HG02763 (cell line): Measurements from ENCODE around the gene RDH12.

ENCODE experiments used
- ATAC-seq: cut with Tn5 transposase; IDR thresholded peaks from one replicate; pipeline ENCODE4 v1.9.1; 2021; ENCODE audit warnings: mild to moderate bottlenecking, moderate library complexity; ENCODE audit not compliant: unreplicated experiment

The RDH12 gene

GRCh38 chr14:67746927-67747326 lies 45.2 kb downstream of the RDH12 start:
- no peak for ATAC-seq

GRCh38 chr14:67748312-67748711 lies 46.6 kb downstream of the RDH12 start:
- ATAC-seq: no peak

- ATAC-seq: no peak
Observed at GRCh38 chr14:67749341-67750084, 47.8 kb downstream of the RDH12 start.

- no peak for ATAC-seq
Observed at GRCh38 chr14:67756496-67756895, 54.8 kb downstream of the RDH12 start.

GRCh38 chr14:67757175-67757574 lies 55.5 kb downstream of the RDH12 start:
- no peak for ATAC-seq

- no peak for ATAC-seq
Observed at GRCh38 chr14:67759916-67760315, 58.2 kb downstream of the RDH12 start.

GRCh38 chr14:67762051-67762450 lies 60.4 kb downstream of the RDH12 start:
- ATAC-seq: no peak

- no peak for ATAC-seq
Observed at GRCh38 chr14:67763158-67763822, 61.6 kb downstream of the RDH12 start.

GRCh38 chr14:67764496-67764895 lies 62.8 kb downstream of the RDH12 start:
- ATAC-seq: no peak

- ATAC-seq: no peak
Observed at GRCh38 chr14:67765192-67765834, 63.6 kb downstream of the RDH12 start.

- ATAC-seq: no peak
Observed at GRCh38 chr14:67766035-67766680, 64.5 kb downstream of the RDH12 start.

GRCh38 chr14:67768219-67768618 lies 66.5 kb downstream of the RDH12 start:
- no peak for ATAC-seq

GRCh38 chr14:67773844-67774377 lies 72.2 kb downstream of the RDH12 start:
- no peak for ATAC-seq

- no peak for ATAC-seq
Observed at GRCh38 chr14:67776653-67777322, 75.1 kb downstream of the RDH12 start.

GRCh38 chr14:67778792-67779191 lies 77.1 kb downstream of the RDH12 start:
- ATAC-seq: no peak

- no peak for ATAC-seq
Observed at GRCh38 chr14:67782090-67782489, 80.4 kb downstream of the RDH12 start.
